ENCODE data around the gene ARPC5. TPM values are rescaled to one million over a fixed set of nuclear protein-coding genes. Genes with fewer than 3 reads are reported as not detected.

ARPC5 gene
- total RNA-seq, 1 experiment from 2014 or later, result 104 TPM

- Histone ChIP-seq H3K27me3 (ENCODE audit: control insufficient read depth, insufficient read depth, low read length) (peaks cover 3% of the 10 kb centered on the region; the same call in 1 of the 2 replicates), H3K9me3 (ENCODE audit: control insufficient read depth, insufficient read depth, low read depth, low read length) (no peaks in the 10 kb centered on the region), H3K4me3 (ENCODE audit: low read depth in 2 of 2, low read length in 2 of 2) (no peak within 1 kb of the TSS), H3K36me3 (ENCODE audit: control insufficient read depth, insufficient read depth, low read length) (no peaks in the 10 kb centered on the region), H3K27ac (ENCODE audit: low read length) (no peak within 1 kb of the TSS), H3K4me1 (ENCODE audit: control insufficient read depth, insufficient read depth, low read length) (no peaks in the 10 kb centered on the region)
- intact Hi-C loops (cut with micrococcal nuclease; ENCODE audit: unreplicated experiment), result no loop called here
- no peak for ATAC-seq
- no TSS peak for BruUV-seq (replicated peaks)
- CTCF ChIA-PET, result interaction anchor here (0.6 kb wide), 1 partner anchor 29 kb away, joined by 3 read pairs; no protein-coding TSS in a partner anchor
- in situ Hi-C loops (cut with HindIII; ENCODE audit: low pct_unique_long_range_greater_than_20kb, low sequenced_read_pairs), result no loop called here
- TF ChIP-seq TCF7L2 (IDR thresholded peaks at IDR 0.05; ENCODE audit: low read depth, low read length), result no peak
- no peak for TF ChIP-seq CTCF (IDR thresholded peaks at IDR 0.05)
- TF ChIP-seq REST (IDR thresholded peaks at IDR 0.05; ENCODE audit: insufficient read depth in 1 of 2, low read depth in 2 of 2, low read length in 1 of 2), result no peak
- no peak for TF ChIP-seq POLR2AphosphoS5 (IDR thresholded peaks at IDR 0.05; ENCODE audit: low read depth, low read length)
- TF ChIP-seq SIN3A (IDR thresholded peaks at IDR 0.05; ENCODE audit: borderline replicate concordance, insufficient read depth, low read depth, low read length), result no peak
- POLR2A ChIA-PET, result no interaction called here
- DNase-seq (ENCODE audit: low read depth, low spot score), result no peak
Measured at GRCh38 chr1:183652547-183653461, 17.2 kb upstream of the ARPC5 start, which contains the start of gene APOBEC4. Gene APOBEC4 (minus strand): TSS chr1:183653316. CDS start chr1:183648781, 4,535 bp downstream.

- BruUV-seq (replicated peaks), result no TSS peak
- Histone ChIP-seq H3K4me3 (ENCODE audit: low read depth in 2 of 2, low read length in 2 of 2) (no peak overlapping the region), H3K27me3 (ENCODE audit: control insufficient read depth, insufficient read depth, low read length) (peaks cover 3% of the 10 kb centered on the region; the same call in 1 of the 2 replicates), H3K27ac (ENCODE audit: low read length) (no peak overlapping the region), H3K4me1 (ENCODE audit: control insufficient read depth, insufficient read depth, low read length) (no peaks in the 10 kb centered on the region), H3K9me3 (ENCODE audit: control insufficient read depth, insufficient read depth, low read depth, low read length) (no peaks in the 10 kb centered on the region), H3K36me3 (ENCODE audit: control insufficient read depth, insufficient read depth, low read length) (no peaks in the 10 kb centered on the region)
- DNase-seq (ENCODE audit: low read depth, low spot score) (no peak), ATAC-seq (no peak)
- ChIA-PET POLR2A (no interaction called here), CTCF (no interaction called here)
- intact Hi-C loops (cut with micrococcal nuclease; ENCODE audit: unreplicated experiment), result no loop called here
- TF ChIP-seq CTCF (IDR thresholded peaks at IDR 0.05) (no peak), SIN3A (IDR thresholded peaks at IDR 0.05; ENCODE audit: borderline replicate concordance, insufficient read depth, low read depth, low read length) (no peak), REST (IDR thresholded peaks at IDR 0.05; ENCODE audit: insufficient read depth in 1 of 2, low read depth in 2 of 2, low read length in 1 of 2) (no peak), POLR2AphosphoS5 (IDR thresholded peaks at IDR 0.05; ENCODE audit: low read depth, low read length) (no peak), TCF7L2 (IDR thresholded peaks at IDR 0.05; ENCODE audit: low read depth, low read length) (no peak)
- in situ Hi-C loops (cut with HindIII; ENCODE audit: low pct_unique_long_range_greater_than_20kb, low sequenced_read_pairs), result no loop called here
Measured at GRCh38 chr1:183652107-183652506, 16.5 kb upstream of the ARPC5 start.
